ENCODE data around the gene PCDHGA1. TPM values are rescaled to one million over a fixed set of nuclear protein-coding genes. Genes with fewer than 3 reads are reported as not detected.

PCDHGA1 gene
- total RNA-seq, 4 donors from 2014 or later = 1.7 TPM; not detected in 3

GRCh38 chr5:141512390-141512910 lies 182.1 kb downstream of the PCDHGA1 start:
- DNase-seq = peak; percentile 84 to 95 (median 87)
- peak overlapping the region; percentile 2 to 86 (median 61) for H3K27ac ChIP-seq
- peak overlapping the region; percentile 43 to 58 (median 48) for H3K4me3 ChIP-seq
- no peak for TF ChIP-seq POLR2A (IDR thresholded peaks at IDR 0.05)
- peak; percentile 42 to 89 (median 67) for TF ChIP-seq CTCF (IDR thresholded peaks at IDR 0.05)
- H3K36me3 ChIP-seq = peaks cover 0 to 27% (median 0%) of the 10 kb centered on the region in 3 donors
- no peaks in the 10 kb centered on the region for H3K9me3 ChIP-seq
- peaks cover 0 to 29% (median 21%) of the 10 kb centered on the region in 4 donors for H3K4me1 ChIP-seq
- no peaks in the 10 kb centered on the region for H3K27me3 ChIP-seq

- Histone ChIP-seq H3K4me1 (peaks cover 0 to 23% (median 18%) of the 10 kb centered on the region in 4 donors), H3K27ac (peak overlapping the region; percentile 47 to 86 (median 76)), H3K4me3 (peak overlapping the region; percentile 43 to 58 (median 48)), H3K9me3 (no peaks in the 10 kb centered on the region), H3K27me3 (no peaks in the 10 kb centered on the region), H3K36me3 (peaks cover 0 to 33% (median 0%) of the 10 kb centered on the region in 3 donors)
- TF ChIP-seq POLR2A (IDR thresholded peaks at IDR 0.05) (no peak), CTCF (IDR thresholded peaks at IDR 0.05) (no peak)
- peak in 2 of 3 donors; percentile 57 for DNase-seq
Measured at GRCh38 chr5:141512911-141513626, 182.8 kb downstream of the PCDHGA1 start.

GRCh38 chr5:141513627-141514329 lies 183.5 kb downstream of the PCDHGA1 start:
- Histone ChIP-seq H3K27me3 (no peaks in the 10 kb centered on the region), H3K4me1 (peaks cover 0 to 21% (median 17%) of the 10 kb centered on the region in 4 donors), H3K36me3 (peaks cover 0 to 38% (median 0%) of the 10 kb centered on the region in 3 donors), H3K9me3 (no peaks in the 10 kb centered on the region), H3K4me3 (peak overlapping the region; percentile 43 to 58 (median 48)), H3K27ac (peak overlapping the region; percentile 47 to 86 (median 76))
- TF ChIP-seq POLR2A (IDR thresholded peaks at IDR 0.05) (no peak), CTCF (IDR thresholded peaks at IDR 0.05) (no peak)
- peak in 2 of 3 donors; percentile 71 to 76 for DNase-seq

GRCh38 chr5:141514330-141515133 lies 184.2 kb downstream of the PCDHGA1 start:
- H3K27me3 ChIP-seq = no peaks in the 10 kb centered on the region
- H3K4me1 ChIP-seq = peaks cover 0 to 21% (median 13%) of the 10 kb centered on the region in 4 donors
- no peaks in the 10 kb centered on the region for H3K9me3 ChIP-seq
- no peak for DNase-seq
- TF ChIP-seq CTCF (IDR thresholded peaks at IDR 0.05) (no peak), POLR2A (IDR thresholded peaks at IDR 0.05) (no peak)
- peak overlapping the region; percentile 20 to 86 (median 76) for H3K27ac ChIP-seq
- peaks cover 0 to 46% (median 0%) of the 10 kb centered on the region in 3 donors for H3K36me3 ChIP-seq
- peak overlapping the region in 2 of 4 donors; percentile 50 to 58 for H3K4me3 ChIP-seq

GRCh38 chr5:141515141-141515540 lies 184.8 kb downstream of the PCDHGA1 start:
- peak overlapping the region in 2 of 4 donors; percentile 75 to 86 for H3K27ac ChIP-seq
- no peak overlapping the region for H3K4me3 ChIP-seq
- H3K27me3 ChIP-seq = no peaks in the 10 kb centered on the region
- DNase-seq = no peak
- no peaks in the 10 kb centered on the region for H3K9me3 ChIP-seq
- TF ChIP-seq CTCF (IDR thresholded peaks at IDR 0.05) (no peak), POLR2A (IDR thresholded peaks at IDR 0.05) (no peak)
- peaks cover 0 to 18% (median 10%) of the 10 kb centered on the region in 4 donors for H3K4me1 ChIP-seq
- peaks cover 0 to 51% (median 0%) of the 10 kb centered on the region in 3 donors for H3K36me3 ChIP-seq
